Lung (tissue), 12 donors: ENCODE results near the gene CCDC136. TPM values are rescaled to one million over a fixed set of nuclear protein-coding genes. Genes with fewer than 3 reads are reported as not detected.

Source experiments
- ATAC-seq: fragments of 200-7000 bp; cut with Tn5 transposase; one replicate; pipeline ENCODE4 v1.9.1; 2020; ENCODE audit warnings: moderate number of reproducible peaks; ENCODE audit not compliant: insufficient read depth, low FRiP score
- DNase-seq, 3 donors: peaks; one replicate each; pipeline ENCODE4 v3.0.0-alpha.2; 2013 to 2017
- H3K27ac ChIP-seq, 2 donors: one replicate each; pipeline ENCODE4 v1.5.1; 2013; ENCODE audit warnings: mild to moderate bottlenecking in 2 of 2, moderate library complexity in 2 of 2, control low read depth in 1 of 2, inconsistent platforms in 1 of 2, low read depth in 1 of 2, low read length in 1 of 2
- H3K27me3 ChIP-seq, 3 donors: one replicate each; pipeline ENCODE4 v1.5.1; 2013; ENCODE audit warnings: low read length in 2 of 3; ENCODE audit not compliant: control insufficient read depth in 3 of 3, insufficient read depth in 3 of 3
- H3K36me3 ChIP-seq, 4 donors: one replicate each; pipeline ENCODE4 v1.5.1; 2013; ENCODE audit warnings: low read length in 4 of 4, mild to moderate bottlenecking in 1 of 4, moderate library complexity in 1 of 4; ENCODE audit not compliant: control insufficient read depth in 4 of 4, insufficient read depth in 4 of 4
- H3K4me1 ChIP-seq, 5 donors: one replicate each; pipeline ENCODE4 v1.5.1; 2013; ENCODE audit warnings: low read length in 5 of 5, mild to moderate bottlenecking in 2 of 5, moderate library complexity in 1 of 5; ENCODE audit not compliant: control insufficient read depth in 5 of 5, insufficient read depth in 5 of 5
- H3K4me3 ChIP-seq: one replicate; pipeline ENCODE4 v1.5.1; 2013; ENCODE audit warnings: mild to moderate bottlenecking, control low read depth, moderate library complexity
- H3K9ac ChIP-seq, 2 donors: one replicate each; pipeline ENCODE4 v1.5.1; 2013; ENCODE audit warnings: low read length in 2 of 2, control low read depth in 1 of 2; ENCODE audit not compliant: insufficient read depth in 1 of 2
- H3K9me3 ChIP-seq, 4 donors: one replicate each; pipeline ENCODE4 v1.5.1; 2013; ENCODE audit warnings: low read length in 3 of 4, mild to moderate bottlenecking in 1 of 4, moderate library complexity in 1 of 4; ENCODE audit not compliant: control insufficient read depth in 4 of 4, insufficient read depth in 3 of 4
- CTCF ChIP-seq: IDR thresholded peaks from 2 replicates; pipeline ENCODE4 v1.5.1; 2012; ENCODE audit warnings: mild to moderate bottlenecking; ENCODE audit errors: control extremely low read depth, extremely low read depth
- WGBS, 2 donors: extraction: QIAGEN DNeasy Blood & Tissue Kit; methylation state at CpG; one replicate each; pipeline ENCODE4 v1.1.7; 2013; 5-methylcytosine and 5-hydroxymethylcytosine counted together
- polyA plus RNA-seq, 2 donors: library from polyadenylated mRNA; stranded (reverse); fragments of 200-250 nt; gene quantifications; one replicate each; pipeline ENCODE4 v1.2.1, GENCODE V29; 2013
- total RNA-seq, 2 donors: library from RNA; depleted of rRNA in 1 of 2; stranded (reverse); fragments of >200 nt in 1 of 2; gene quantifications; one replicate each; pipeline ENCODE4 v1.2.1, GENCODE V29; 2014 to 2021
- donor health status: control.
- donor health status: control.
- donor health status: Bipolar disorder and iron deficiency.
- donor health status: healthy.
- donor health status: DM: yes; HTN: yes; CAD: no.

Gene CCDC136
- total and polyA plus RNA-seq, 4 donors = 0.70 to 6.4 (median 1.7) TPM

GRCh38 chr7:128801003-128801402 lies 9.2 kb downstream of the CCDC136 start:
- H3K9me3 ChIP-seq = no peaks in the 10 kb centered on the region
- ATAC-seq = no peak
- TF ChIP-seq CTCF = no peak

DNA sequence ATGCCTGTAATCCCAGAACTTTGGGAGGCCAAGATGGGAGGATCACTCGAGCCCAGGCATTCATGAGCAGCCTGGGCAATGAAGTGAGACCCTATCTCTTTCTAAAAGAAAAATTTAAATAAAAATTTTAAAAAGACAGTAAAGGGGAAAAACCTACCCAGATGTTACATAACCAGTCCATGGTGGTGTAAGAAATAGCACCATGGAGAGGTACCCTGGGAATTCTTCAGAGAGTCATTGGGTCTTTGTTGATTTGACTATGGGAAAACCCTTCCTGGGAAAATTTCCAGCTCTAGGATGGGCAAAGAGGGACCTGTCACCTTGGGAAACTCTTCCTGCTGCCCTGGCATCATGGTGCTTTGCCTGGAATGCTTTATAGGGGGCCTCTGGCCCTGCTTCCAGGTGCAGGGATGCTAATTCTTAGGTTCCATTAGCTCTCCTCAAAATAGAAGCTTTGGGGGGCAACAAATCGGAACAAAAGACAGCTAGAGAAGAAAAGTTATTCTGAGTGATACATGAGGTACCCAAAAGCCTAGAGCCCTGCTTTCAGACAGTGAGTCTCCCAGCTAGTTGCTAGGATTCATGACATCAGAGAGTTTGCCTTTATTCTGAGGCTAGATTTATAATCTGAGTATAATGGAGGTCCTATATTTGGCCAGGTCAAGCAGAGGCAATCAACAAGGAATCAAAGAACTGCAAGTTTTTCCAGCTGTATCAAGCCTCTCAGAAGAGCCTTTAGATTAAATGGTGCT lies 10.1 kb downstream of the CCDC136 start:
- H3K4me1 ChIP-seq = no peaks in the 10 kb centered on the region
- no peak overlapping the region for H3K4me3 ChIP-seq
- DNase-seq (no peak), ATAC-seq (no peak)
- no peak overlapping the region for H3K9ac ChIP-seq
- no peak for TF ChIP-seq CTCF
- peaks cover 0 to 8% (median 1%) of the 10 kb centered on the region in 4 donors for H3K36me3 ChIP-seq
- no peaks in the 10 kb centered on the region for H3K27me3 ChIP-seq
- no peak overlapping the region for H3K27ac ChIP-seq
- WGBS, 2 donors = 74 to 93% methylated on average over 2 of the region's 2 CpGs
- H3K9me3 ChIP-seq = no peaks in the 10 kb centered on the region

More at GRCh38 chr7:128801003-128801402, 9.2 kb downstream of the CCDC136 start:
- Histone ChIP-seq H3K27me3 (no peaks in the 10 kb centered on the region), H3K9ac (no peak overlapping the region), H3K36me3 (peaks cover 0 to 4% (median 1%) of the 10 kb centered on the region in 4 donors), H3K4me3 (no peak overlapping the region), H3K4me1 (no peaks in the 10 kb centered on the region), H3K27ac (no peak overlapping the region)
- 96 to 97% methylated on average over 9 of the region's 9 CpGs for WGBS, 2 donors
- DNase-seq = no peak

DNA sequence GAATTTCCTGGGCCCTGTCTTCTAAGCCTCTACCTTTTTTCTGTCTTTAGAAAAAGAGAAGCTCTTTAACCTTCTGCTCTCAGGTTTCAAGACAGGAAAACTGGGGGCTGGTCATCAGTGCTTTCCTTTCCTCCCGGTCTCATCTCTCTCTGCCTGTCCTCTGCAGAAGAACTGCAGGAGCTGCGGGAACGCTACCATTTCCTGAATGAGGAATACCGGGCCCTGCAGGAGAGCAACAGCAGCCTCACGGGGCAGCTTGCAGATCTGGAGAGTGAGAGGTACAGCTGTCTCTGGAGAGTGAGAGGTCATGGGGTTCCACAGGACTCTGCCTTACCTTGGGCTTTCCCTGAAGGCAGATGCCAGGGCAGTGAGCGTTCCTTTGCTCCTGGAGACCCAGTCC lies 12.7 kb downstream of the CCDC136 start:
- TF ChIP-seq CTCF = no peak
- no peaks in the 10 kb centered on the region for H3K4me1 ChIP-seq
- no peak overlapping the region for H3K4me3 ChIP-seq
- ATAC-seq (no peak), DNase-seq (no peak)
- no peak overlapping the region for H3K9ac ChIP-seq
- WGBS, 2 donors = 84 to 93% methylated on average over 6 of the region's 6 CpGs
- no peaks in the 10 kb centered on the region for H3K27me3 ChIP-seq
- no peak overlapping the region for H3K27ac ChIP-seq
- peaks cover 0 to 2% (median 0%) of the 10 kb centered on the region in 4 donors for H3K9me3 ChIP-seq
- peaks cover 0 to 11% (median 4%) of the 10 kb centered on the region in 4 donors for H3K36me3 ChIP-seq
